B cell (primary cell): ENCODE measurements around the gene SDSL. TPM values are rescaled to one million over a fixed set of nuclear protein-coding genes. Genes with fewer than 3 reads are reported as not detected.

Experiments used
- ATAC-seq: fragments of 200-7000 bp; cut with Tn5 transposase; one replicate; pipeline ENCODE4 v1.10.0; 2021; ENCODE audit warnings: low read depth, mild to moderate bottlenecking, moderate number of reproducible peaks, moderate library complexity
- CTCF ChIA-PET: fragments of 350-600 bp; sonication (Branson Sonifier 250); formaldehyde crosslinking; loops from one replicate; lab custom pipeline; 2021; ENCODE audit warnings: antibody characterized with exemption, inconsistent platforms; lab: Charles Lee
- POLR2A ChIA-PET: fragments of 350-600 bp; sonication (Branson Sonifier 250); formaldehyde crosslinking; loops from one replicate; lab custom pipeline; 2021; ENCODE audit warnings: antibody characterized with exemption; lab: Charles Lee
- DNase-seq: peaks from one replicate; pipeline ENCODE4 v3.0.0; 2013
- H2AFZ ChIP-seq: 2 replicates; pipeline ENCODE4 v1.6.1; 2012; ENCODE audit warnings: mild to moderate bottlenecking, low read depth, low read length; ENCODE audit not compliant: insufficient read depth, poor library complexity, severe bottlenecking
- H3K27ac ChIP-seq, 2 donors: 1 replicate in 1 of 2; 2 replicates in 1 of 2; pipeline ENCODE4 v1.5.1; 2012 to 2013; ENCODE audit warnings: low read length in 2 of 2, mild to moderate bottlenecking in 2 of 2, moderate library complexity in 1 of 2
- H3K27me3 ChIP-seq, 4 experiments: fragments of 200-600 bp in 1 of 4; sonication (generic) in 1 of 4; replicated peaks in 1 of 4; 1 replicate in 2 of 4; 2 replicates in 2 of 4; pipeline versions ENCODE4 v1.6.1 to v1.7.0; 2013 to 2016; ENCODE audit warnings: low read length in 3 of 4, mild to moderate bottlenecking in 2 of 4, mixed read lengths in 1 of 4, moderate library complexity in 1 of 4; ENCODE audit not compliant: insufficient read depth in 4 of 4, control insufficient read depth in 3 of 4; ENCODE audit errors: control extremely low read depth in 1 of 4
- H3K36me3 ChIP-seq, 2 experiments: replicated peaks in 1 of 2; 1 replicate in 1 of 2; 2 replicates in 1 of 2; pipeline versions ENCODE4 v1.6.1 to v1.7.1; 2013; ENCODE audit warnings: low read length in 1 of 2; ENCODE audit not compliant: insufficient read depth in 2 of 2, control insufficient read depth in 1 of 2; ENCODE audit errors: control extremely low read depth in 1 of 2, extremely low read depth in 1 of 2
- H3K4me1 ChIP-seq, 2 donors: fragments of 200-600 bp in 1 of 2; sonication (generic) in 1 of 2; 1 replicate in 1 of 2; 2 replicates in 1 of 2; pipeline versions ENCODE4 v1.5.1 to v1.6.1; 2013 to 2017; ENCODE audit warnings: low read length in 2 of 2; ENCODE audit not compliant: control insufficient read depth in 2 of 2, insufficient read depth in 2 of 2
- H3K4me2 ChIP-seq: replicated peaks from 2 replicates; pipeline ENCODE3; 2012; ENCODE audit warnings: mild to moderate bottlenecking, low read depth, low read length; ENCODE audit not compliant: poor library complexity, severe bottlenecking
- H3K4me3 ChIP-seq, 5 experiments: fragments of 200-600 bp in 1 of 5; sonication (generic) in 1 of 5; 1 replicate in 3 of 5; 2 replicates in 2 of 5; pipeline versions ENCODE4 v1.5.1 to v1.7.0; 2011 to 2016; ENCODE audit warnings: low read length in 4 of 5, mild to moderate bottlenecking in 4 of 5, low read depth in 2 of 5, control low read depth in 1 of 5, moderate library complexity in 1 of 5; ENCODE audit not compliant: insufficient read depth in 1 of 5; ENCODE audit errors: control extremely low read depth in 1 of 5, extremely low read depth in 1 of 5
- H3K79me2 ChIP-seq: fragments of 200-600 bp; sonication (generic); one replicate; pipeline ENCODE4 v1.6.0; 2016; ENCODE audit warnings: low read length; ENCODE audit not compliant: control insufficient read depth, insufficient read depth
- H3K9ac ChIP-seq: fragments of 200-600 bp; sonication (generic); 2 replicates; pipeline ENCODE4 v1.6.1; 2017; ENCODE audit warnings: mild to moderate bottlenecking, low read length, moderate library complexity
- H3K9me3 ChIP-seq, 3 donors: one replicate each; pipeline versions ENCODE4 v1.6.1 to v1.7.1; 2013; ENCODE audit warnings: low read length in 2 of 3; ENCODE audit not compliant: control insufficient read depth in 2 of 3, insufficient read depth in 1 of 3; ENCODE audit errors: control extremely low read depth in 1 of 3
- H4K20me1 ChIP-seq: 2 replicates; pipeline ENCODE4 v1.6.0; 2012; ENCODE audit warnings: mild to moderate bottlenecking, low read length; ENCODE audit not compliant: insufficient read depth, control insufficient read depth, poor library complexity, severe bottlenecking
- H3K27ac Mint-ChIP-seq: one replicate; pipeline ENCODE4 v1.8.0; 2021; ENCODE audit warnings: mixed read lengths
- H3K27me3 Mint-ChIP-seq: one replicate; pipeline ENCODE4 v1.8.0; 2021; ENCODE audit warnings: mixed read lengths
- H3K4me1 Mint-ChIP-seq: one replicate; pipeline ENCODE4 v1.8.0; 2021; ENCODE audit warnings: mixed read lengths
- H3K4me3 Mint-ChIP-seq: one replicate; pipeline ENCODE4 v1.8.0; 2021; ENCODE audit warnings: mixed read lengths
- H3K9me3 Mint-ChIP-seq: one replicate; pipeline ENCODE4 v1.8.0; 2022; ENCODE audit warnings: mixed read lengths; ENCODE audit not compliant: insufficient read depth
- CTCF ChIP-seq: fragments of 200-600 bp; IDR thresholded peaks from one replicate; pipeline ENCODE4 v1.8.0; 2022; ENCODE audit warnings: antibody characterized with exemption, mild to moderate bottlenecking
- EZH2 ChIP-seq: IDR thresholded peaks from 2 replicates; pipeline ENCODE4 v1.6.1; 2012; ENCODE audit warnings: borderline replicate concordance, low read depth, mild to moderate bottlenecking, moderate library complexity, low read length; ENCODE audit not compliant: insufficient read depth, poor library complexity, severe bottlenecking
- WGBS: methylation state at CpG from one replicate; pipeline ENCODE4 v1.1.5; 2013; ENCODE audit warnings: missing lambda C conversion rate; ENCODE audit not compliant: insufficient coverage; 5-methylcytosine and 5-hydroxymethylcytosine counted together
- intact Hi-C: fragments of 100-400 bp; cut with micrococcal nuclease; formaldehyde crosslinking; loops from one replicate; pipeline ENCODE4 v1.10.0; 2022
- polyA plus RNA-seq: library from polyadenylated mRNA; depleted of rRNA; stranded (reverse); fragments of >200 nt; gene quantifications from 2 replicates; pipeline ENCODE4 v1.2.3, GENCODE V29; 2012
- total RNA-seq, 2 donors: library from RNA; stranded (reverse); fragments of 120-200 nt in 1 of 2; gene quantifications; 1 replicate in 1 of 2; 2 replicates in 1 of 2; pipeline versions ENCODE4 v1.2.3 to v1.2.4, GENCODE V29; 2013 to 2022

The SDSL gene
- total and polyA plus RNA-seq, 2 donors (not counting 1 experiment from before 2014, with no cell fraction given): 0.15 to 0.64 TPM

GRCh38 chr12:113468365-113469223 is 46.4 kb downstream of the SDSL start:
- Histone ChIP-seq H3K4me2 (peak overlapping the region; percentile 77), H3K27ac (no peak overlapping the region), H3K79me2 (no peaks in the 10 kb centered on the region), H3K27me3 (peaks cover 0 to 98% (median 66%) of the 10 kb centered on the region in 4 experiments), H3K36me3 (no peaks in the 10 kb centered on the region), H4K20me1 (no peaks in the 10 kb centered on the region), H3K4me1 (peaks cover 41 to 56% of the 10 kb centered on the region in 2 donors), H3K4me3 (peak overlapping the region in 1 of 5 experiments; percentile 37), H2AFZ (no peak overlapping the region), H3K9me3 (peaks cover 0 to 49% (median 0%) of the 10 kb centered on the region in 3 donors), H3K9ac (no peak overlapping the region)
- peak; percentile 12 for DNase-seq
- Mint-ChIP-seq H3K27ac (no peak overlapping the region), H3K9me3 (no peaks in the 10 kb centered on the region), H3K4me1 (peaks cover 37% of the 10 kb centered on the region), H3K4me3 (peak overlapping the region; percentile 56), H3K27me3 (peaks cover 56% of the 10 kb centered on the region)
- POLR2A ChIA-PET: no interaction called here
- ATAC-seq: no peak
- intact Hi-C loops: no loop called here
- CTCF ChIA-PET: no interaction called here
- WGBS: 6% methylated on average over 37 of the region's 38 CpGs
- TF ChIP-seq EZH2: no peak

- no peak for TF ChIP-seq CTCF
- no peak for TF ChIP-seq EZH2
- no peak overlapping the region for H3K4me3 Mint-ChIP-seq
- H3K4me1 ChIP-seq: peaks cover 35 to 54% of the 10 kb centered on the region in 2 donors
- no peaks in the 10 kb centered on the region for H3K36me3 ChIP-seq
- H3K27me3 Mint-ChIP-seq: peaks cover 57% of the 10 kb centered on the region
- H4K20me1 ChIP-seq: no peaks in the 10 kb centered on the region
- 11% methylated on average over 16 of the region's 17 CpGs for WGBS
- H2AFZ ChIP-seq: no peak overlapping the region
- POLR2A ChIA-PET: no interaction called here
- H3K27ac ChIP-seq: no peak overlapping the region
- no peaks in the 10 kb centered on the region for H3K9me3 Mint-ChIP-seq
- no peak overlapping the region for H3K27ac Mint-ChIP-seq
- H3K4me3 ChIP-seq: no peak overlapping the region
- H3K9ac ChIP-seq: no peak overlapping the region
- H3K9me3 ChIP-seq: peaks cover 0 to 41% (median 0%) of the 10 kb centered on the region in 3 donors
- ATAC-seq (no peak), DNase-seq (no peak)
- H3K27me3 ChIP-seq: peaks cover 0 to 98% (median 65%) of the 10 kb centered on the region in 4 experiments
- H3K4me2 ChIP-seq: no peak overlapping the region
- H3K79me2 ChIP-seq: no peaks in the 10 kb centered on the region
- intact Hi-C loops: no loop called here
- CTCF ChIA-PET: interaction anchor here (0.6 kb wide), 1 partner anchor 304 kb away, joined by 6 read pairs; no protein-coding TSS in a partner anchor
- peaks cover 37% of the 10 kb centered on the region for H3K4me1 Mint-ChIP-seq
Observed at GRCh38 chr12:113469224-113469948, 47.2 kb downstream of the SDSL start.
